GM19452 (cell line): ENCODE data around the gene TPO.
"Not testable (repeated sequence)": the region's sequence is repeated elsewhere in the genome, so short reads cannot be mapped to it uniquely, and the experiment has no call there.

Experiments
- ATAC-seq: cut with Tn5 transposase; IDR thresholded peaks from one replicate; pipeline ENCODE4 v1.9.1; 2021; ENCODE audit not compliant: unreplicated experiment

The TPO gene

DNA sequence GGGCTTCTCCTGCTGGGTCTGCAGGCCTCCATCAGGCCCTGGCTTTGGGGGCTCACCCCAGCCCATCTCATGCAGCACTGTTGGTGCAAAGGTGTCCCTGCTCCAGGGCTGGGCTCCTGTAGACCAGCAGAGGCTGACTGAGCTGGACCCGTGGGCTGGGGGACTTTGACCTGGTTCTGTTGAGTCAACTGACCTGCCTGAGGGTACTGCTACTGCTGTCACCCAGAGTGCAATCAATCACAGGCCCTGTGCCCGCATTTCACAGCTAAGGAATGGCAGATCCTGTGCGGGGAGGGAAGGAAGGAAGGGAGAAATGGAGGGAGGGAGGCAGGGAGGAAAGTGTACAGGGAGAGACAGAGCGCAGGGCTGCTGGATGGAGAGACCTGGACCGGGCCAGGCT is 136.8 kb downstream of the TPO start:
- ATAC-seq = no peak

DNA sequence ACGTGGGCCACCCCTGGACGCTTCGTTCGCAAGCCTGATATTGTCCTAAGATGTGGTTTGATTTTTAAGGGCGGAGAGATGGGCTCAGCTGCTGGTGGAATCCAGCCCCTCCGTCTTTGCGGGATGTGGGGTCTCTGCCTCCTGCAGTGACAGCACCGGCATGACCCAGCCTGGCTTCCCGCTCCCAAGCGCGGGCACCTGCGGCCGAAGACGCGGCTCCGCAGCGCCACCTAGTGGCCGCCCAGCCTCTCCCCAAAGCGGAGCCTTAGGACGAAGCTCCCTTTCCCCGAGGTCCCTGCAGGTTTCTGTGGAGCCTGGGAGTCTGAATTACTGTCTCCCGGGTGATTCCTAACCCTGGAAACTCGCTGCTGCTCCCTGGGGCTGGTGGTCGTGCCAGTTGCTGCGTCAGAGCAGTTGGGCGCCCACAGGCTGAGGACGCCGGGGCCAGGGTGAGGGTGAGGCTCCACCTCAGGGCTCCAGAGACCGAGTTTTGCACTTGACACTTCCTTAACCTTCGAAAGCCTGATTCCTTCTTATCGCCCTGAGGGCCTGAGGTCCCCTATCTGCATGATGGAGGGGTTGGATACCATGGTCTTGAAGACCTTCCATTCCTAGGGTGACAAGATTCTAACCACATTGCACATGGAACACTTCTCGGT is 137.5 kb downstream of the TPO start:
- ATAC-seq = peak; percentile 85

DNA sequence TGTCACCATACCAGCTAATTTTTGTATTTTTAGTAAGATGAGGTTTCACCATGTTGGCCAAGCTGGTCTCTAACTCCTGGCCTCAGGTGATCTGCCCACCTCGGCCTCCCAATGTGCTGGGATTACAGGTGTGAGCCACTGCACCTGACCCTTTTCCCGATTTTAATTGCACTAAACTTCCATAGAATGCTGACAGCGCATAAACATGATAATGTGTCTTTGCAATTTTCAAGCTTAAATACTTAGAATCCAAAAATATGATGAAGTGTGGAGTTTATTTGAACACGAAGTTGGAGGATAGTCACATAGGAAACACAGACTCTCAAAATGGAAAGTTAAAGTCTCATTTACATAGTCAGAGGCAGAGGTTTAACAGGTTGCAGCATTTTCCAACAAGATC is 138.6 kb downstream of the TPO start:
- no peak for ATAC-seq

DNA sequence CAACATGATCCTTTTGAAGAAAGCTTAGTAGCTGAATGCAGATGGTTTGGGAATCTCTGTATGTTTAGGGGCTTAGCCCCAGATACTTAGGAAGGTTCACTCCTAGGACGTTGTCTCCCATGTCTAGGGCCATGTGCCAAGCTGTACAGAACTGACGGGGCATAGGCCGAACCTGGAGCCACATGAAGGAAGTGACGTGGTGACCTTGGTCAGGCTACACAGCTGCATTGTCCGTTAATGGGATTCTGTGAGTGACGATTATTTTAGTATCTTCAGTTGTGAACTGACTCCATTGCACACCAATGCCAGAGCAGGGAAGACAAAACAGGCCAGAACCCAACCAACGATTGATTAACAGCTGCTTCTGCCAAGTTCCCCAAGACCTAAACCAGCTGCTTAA is 139.3 kb downstream of the TPO start:
- ATAC-seq = no peak

DNA sequence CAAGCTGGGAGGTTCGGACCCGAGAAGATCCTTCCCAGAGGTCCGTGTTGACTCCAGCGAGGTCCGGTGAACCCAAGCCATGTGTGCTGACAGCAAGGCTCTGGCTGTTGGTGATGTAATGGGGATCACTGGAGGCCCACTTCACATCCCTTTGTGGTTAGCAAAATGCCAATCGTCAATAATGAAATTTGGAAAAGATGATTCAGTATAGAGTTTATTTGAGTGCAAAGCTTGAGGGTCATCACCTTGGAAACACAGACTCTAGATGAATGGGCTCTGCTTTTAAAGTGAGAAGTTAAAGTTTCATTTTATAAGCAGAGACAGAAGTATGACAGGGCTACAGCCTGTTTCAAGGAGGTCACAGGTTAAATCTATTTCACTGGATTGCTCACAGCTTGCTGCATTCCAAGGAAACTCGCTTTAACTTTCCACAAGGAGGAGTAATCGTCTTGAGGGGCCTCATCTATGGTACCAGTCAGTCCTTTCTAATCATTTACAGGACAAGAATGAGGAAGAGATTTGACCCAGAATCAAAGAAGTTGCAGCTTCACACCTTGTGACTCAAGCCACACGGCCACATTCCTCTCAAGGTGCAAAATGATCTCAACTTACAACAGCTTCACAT is 140.5 kb downstream of the TPO start:
- no peak for ATAC-seq

DNA sequence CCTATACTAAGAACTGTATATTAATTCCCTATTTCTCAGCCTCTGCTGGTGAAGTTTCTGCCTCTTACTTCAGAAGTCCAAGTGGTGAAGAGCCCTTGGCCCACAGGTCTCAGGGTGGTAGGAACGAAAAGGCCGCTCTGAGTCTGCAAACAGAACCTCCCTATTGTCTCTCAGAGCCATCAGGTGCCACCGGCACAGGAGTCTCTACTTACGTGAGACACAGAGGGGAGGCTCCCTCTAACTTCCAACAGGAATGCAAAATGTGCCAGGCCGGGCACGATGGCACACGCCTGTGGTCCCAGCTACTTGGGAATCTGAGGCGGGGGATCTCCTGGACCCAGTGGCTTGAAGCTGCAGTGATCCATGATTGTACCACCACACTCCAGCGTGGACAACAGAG is 143.0 kb downstream of the TPO start:
- ATAC-seq = no peak

DNA sequence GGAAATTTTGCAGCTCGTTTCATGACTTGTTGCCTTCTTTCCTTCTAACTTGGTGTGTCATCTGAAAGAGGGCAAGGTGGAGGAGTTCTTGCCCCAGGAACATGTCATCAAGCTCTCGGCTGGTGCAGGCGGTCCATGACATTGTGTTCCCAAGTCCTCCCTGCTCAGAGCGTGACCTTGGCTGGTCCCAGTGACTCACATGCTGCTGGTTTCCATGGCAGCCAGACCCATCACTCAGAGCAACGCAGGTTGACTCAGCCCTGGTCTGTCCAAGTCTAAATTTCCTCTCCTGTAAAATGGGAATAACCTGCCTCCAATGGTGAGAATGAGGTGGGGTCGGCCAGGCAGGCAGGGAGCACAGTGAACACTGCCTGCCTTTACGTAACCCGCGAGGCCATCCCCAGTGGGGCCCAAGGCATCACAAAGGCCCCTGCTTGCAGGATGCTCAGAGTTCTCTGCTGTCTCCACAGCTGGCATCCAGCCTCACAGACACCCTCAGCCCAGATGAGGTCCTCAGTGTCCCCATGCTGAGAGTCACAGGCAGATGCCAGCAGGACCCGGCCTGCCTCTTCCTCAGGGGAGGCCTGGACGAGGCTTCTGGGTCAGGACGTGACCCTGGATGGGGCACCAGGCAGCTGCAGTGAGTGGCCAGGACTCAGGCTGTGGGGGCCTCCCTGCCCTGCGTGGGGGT is 143.7 kb downstream of the TPO start:
- no peak for ATAC-seq

DNA sequence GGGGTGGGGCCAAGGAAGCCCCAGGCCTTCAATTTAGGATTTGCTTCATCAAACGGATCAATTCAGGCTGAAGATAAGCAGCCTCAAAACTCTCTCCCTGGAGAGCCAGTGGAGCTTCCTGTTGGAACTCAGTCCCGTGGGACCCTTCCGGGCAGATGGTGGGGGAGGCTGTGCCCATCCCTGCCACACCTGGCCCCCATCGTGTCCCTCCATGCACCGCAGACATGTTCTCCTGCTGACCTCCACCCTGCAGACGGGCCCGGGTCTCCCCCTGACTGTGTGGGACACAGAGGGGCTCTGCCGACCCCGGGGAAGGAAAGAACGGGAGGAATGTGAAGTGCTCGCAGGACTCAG is 144.2 kb downstream of the TPO start:
- no peak for ATAC-seq

DNA sequence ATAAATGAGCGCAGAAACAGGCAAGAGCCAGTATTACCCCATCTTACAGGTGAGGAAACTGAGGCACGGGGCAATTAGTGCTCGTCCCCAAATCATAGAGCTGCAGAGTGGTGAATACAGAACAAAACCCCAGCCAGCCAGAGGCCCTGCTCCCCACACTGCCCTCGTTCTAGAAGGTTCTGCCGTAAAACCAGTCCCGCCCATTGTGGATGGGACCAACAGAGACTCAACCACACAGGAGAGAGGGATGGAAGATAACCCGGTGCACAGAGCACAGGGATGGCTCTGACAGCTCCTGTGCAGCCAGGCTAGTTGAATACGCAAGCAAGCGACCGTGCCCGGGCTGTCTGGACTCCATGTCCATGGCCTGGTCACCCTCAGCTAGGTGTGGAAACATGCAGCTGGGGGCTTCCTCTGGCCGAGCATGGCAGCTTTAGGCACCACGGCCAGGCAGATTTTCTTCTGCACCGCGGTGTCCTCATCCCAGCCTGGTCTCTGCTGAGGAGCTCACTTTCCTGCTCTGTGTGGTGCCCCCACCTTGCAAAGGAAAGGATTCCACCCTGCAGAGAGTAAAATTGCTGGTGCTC is 146.4 kb downstream of the TPO start:
- ATAC-seq = no peak

DNA sequence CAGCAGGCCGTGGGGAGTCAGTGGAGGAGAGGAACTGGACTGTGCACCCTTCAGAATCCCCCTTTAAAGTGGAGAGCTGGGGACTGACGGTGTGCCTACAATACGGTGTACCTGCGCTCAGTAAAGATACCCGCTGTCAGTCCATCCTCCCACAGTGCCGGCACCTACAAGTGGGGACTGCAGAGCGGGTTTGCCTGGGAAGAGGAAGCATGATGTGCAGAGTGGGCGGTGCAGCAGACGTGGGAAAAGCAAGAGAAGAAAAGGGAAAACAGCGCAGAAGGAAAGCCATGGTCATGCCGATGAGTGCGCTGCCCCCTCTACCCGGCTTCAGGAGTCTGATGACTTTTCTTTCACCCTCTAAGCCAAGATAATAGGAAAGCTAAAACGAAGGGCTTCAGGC is 148.0 kb downstream of the TPO start:
- ATAC-seq = no peak

DNA sequence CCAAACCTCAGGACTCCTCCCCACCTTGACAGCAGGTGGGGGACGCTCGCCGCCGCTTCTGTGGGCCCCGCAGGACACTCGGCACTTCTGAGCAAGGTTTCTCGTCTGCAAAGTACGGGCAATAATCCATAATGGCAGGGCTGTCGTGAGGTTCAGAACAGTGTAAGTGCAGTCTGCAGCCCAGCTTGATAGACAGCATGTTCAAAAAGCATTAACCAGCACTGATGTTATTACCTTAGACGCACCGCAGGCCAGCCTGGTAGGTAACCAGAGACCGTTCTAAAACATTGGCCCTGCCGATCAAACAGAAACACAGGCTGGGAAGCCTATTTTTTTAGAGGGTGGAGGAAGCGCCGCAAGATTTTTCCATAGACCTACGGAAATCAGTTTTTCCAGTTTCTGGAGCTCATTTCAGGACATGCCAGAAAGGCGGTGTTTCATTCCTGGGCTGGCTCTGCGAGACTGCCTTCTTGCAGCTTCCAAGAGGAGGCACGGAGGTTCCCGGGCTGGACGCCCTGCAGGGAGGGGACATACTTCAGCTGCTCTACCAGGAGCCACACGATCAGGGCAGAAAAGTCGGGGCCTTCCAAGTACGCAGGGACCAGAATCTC is 148.7 kb downstream of the TPO start:
- ATAC-seq = no peak

DNA sequence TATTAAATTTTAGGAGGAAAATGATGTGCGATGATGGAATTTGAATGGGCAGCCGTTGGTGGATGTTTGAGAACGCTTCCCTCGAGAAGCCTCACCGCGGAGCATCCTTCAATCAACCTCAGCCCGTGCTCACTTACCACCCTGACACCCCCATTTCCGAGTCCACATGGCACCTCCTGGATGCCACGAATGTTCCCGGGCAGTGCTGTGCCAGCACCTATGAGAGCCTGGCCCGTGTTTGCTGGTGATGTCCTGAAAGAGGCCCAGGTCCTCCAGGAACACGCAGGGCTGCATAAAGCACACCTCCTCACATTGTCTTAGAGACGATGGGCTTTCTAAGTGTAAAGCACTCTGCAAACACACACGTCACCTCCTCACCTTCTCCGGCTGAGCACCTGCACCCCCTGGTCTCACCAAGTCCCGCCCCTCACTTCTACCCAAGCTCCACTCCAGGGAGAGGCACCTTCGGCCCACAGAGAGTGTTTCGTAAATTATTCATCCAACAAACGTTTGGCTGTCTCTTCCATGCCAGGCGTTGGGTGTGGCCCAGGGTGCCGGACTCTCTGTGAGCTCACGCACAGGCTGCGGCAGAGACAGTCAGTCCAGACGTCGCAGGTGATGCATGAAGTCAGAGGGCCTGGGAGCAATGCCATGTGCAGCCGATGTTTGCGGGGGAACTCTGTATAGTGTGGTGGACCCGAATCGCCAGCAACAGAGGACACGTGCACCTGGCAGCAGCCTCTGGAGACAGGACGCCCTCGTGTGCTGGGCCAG is 150.0 kb downstream of the TPO start:
- ATAC-seq = no peak

DNA sequence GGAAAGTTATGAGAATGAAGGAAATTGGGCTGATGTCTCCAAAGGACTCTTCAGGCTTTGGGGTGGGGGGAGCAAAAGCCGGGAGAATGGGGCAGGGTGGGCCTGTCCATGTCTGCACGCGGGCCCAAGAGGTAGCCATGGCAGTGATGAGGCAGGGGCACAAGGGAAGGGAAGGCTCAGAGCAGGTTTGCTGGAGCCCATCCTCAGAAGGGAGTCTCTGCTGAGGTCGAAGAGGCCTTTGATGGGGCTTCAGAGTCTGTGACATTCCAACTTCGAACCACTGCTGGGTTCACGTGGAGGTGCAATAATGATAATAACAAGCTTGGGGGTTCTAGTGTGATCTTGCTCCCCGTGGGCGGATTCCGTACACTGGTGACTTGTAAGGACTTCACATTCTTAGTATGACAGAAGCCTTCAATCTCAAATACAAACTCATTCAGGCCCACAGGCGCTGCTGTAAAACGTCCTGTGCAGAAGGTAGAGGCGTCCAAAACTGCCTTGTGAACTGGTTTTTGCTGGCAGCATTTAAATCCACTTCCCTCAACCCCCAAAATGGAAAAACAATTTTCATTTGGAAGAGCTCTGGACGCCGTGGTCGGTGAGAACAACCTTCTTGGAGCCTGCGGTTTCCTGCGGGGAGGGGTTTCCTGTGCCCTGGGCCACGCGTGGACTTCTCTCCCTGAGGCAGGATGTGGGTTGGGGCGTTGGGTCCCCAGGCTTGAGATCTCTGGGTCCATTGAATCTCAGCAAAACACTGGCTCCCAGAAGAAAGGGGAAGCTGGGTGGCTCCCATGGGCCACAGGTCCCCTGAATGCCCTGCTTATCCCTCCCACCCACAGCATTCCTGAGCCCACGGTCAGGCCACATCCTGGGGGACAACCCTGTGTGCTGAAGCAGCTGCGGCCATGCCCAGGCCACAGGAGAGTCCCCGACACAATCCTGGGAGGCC is 151.0 kb downstream of the TPO start:
- no peak for ATAC-seq

DNA sequence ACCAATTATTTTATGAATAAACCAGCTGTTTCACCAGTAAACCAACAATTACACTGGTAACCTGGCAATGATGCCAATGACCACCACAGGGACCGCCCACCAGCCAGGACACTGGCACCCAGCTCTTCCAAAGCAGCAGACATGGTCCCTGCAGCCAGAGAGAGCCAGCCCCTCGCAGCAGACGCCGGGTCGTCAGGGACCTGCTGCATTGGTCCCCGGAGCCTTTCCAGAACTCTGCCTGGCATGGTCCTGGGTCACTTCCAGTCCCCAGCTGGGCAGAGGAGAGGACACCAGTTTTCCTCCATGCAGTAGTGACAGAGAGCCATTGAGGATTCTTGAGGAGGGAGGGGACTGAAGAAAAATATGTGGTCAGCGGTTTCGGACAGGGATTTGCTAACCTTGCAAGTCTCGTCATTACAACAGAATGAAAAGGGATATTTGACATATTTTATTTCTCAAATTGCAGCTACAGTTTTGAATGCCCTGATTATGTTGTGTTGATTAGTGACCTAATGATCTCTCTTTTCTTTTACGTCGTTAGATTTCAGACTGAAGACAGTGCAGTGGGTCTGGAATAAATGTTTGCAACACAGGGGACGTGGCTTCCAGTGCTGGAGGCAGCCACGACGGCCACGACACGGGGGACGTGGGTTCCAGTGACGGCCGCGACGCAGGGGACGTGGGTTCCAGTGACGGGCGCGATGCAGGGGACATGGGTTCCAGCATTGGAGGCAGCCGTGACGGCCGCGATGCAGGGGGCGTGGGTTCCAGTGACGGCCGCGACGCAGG is 154.5 kb downstream of the TPO start:
- no peak for ATAC-seq

DNA sequence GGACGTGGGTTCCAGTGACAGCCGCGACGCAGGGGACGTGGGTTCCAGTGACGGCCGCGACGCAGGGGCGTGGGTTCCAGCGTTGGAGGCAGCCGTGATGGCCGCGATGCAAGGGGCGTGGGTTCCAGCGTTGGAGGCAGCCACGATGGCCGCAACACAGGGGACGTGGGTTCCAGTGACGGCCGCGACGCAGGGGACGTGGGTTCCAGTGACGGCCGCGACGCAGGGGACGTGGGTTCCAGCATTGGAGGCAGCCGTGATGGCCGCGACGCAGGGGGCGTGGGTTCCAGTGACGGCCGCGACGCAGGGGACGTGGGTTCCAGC is 155.0 kb downstream of the TPO start:
- ATAC-seq = not testable (repeated sequence)

DNA sequence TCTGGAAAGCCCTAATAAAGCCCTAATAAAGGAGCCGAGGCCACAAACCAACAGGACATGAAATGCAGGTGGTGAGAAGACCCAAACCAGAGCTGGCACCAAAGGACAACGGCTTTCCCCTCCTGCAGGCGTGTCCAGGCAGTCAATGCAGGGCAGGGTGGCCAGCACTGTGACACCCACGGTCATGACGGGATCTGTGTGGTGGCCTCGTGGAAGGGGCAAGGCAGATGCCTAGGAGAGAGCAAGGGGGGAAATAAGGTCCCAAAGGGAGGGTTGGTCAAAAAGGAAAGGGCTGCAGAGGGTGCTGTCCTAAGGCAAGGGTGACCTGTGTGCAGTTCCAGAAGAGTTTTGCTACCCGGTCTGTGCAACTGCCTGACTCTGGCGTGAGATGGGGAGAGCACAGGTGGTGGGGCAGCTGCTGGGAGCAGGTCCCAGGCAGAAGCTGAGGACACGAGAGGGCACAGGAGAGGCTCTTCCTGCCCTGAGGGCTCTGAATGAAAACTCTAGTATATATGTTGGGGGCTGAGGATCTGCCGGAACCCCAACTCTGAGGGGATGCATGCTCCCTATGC is 156.7 kb downstream of the TPO start:
- ATAC-seq = no peak

DNA sequence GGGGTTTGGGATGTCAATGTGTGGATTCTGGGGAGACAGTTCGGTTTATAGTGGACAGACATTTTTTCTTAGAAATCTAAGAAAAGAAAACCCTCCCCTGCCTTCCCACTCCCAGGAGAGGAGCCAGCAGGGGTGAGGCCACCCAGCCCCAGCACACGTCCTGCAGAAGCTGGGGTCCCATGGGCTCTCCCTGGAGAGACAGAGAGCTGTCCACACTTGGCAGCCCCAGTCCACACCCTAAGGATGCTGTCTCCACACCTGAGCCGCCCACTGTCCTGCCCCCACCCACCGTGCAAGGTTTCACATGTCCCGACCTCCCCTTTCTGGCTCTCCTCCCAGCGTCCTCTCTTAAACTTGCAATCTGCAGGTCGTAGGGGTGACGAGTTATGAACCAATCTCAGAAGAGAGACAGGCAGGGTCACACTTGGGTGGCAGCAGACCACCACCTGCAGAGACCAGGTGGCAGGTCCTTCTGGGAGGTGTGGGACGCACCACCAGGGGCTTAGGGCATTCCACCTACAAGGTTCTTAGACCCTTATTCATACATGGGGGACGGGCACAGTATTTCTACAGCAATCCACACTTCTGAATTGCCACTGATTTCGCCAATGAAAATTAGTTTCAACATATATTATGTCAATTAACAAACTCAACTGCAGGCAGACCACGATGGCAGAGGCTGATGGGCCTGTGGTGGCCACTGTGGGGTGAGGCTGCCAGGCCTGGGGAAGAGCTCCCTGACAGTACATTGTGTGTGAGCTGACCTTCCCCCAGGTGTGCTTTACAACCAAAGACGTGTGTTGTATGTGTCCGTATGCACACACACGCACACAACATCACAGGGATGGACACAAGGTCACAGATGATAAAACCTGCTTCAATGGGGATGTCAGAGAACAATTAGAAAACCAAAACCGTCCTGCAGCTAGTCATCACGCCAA is 158.5 kb downstream of the TPO start:
- no peak for ATAC-seq

DNA sequence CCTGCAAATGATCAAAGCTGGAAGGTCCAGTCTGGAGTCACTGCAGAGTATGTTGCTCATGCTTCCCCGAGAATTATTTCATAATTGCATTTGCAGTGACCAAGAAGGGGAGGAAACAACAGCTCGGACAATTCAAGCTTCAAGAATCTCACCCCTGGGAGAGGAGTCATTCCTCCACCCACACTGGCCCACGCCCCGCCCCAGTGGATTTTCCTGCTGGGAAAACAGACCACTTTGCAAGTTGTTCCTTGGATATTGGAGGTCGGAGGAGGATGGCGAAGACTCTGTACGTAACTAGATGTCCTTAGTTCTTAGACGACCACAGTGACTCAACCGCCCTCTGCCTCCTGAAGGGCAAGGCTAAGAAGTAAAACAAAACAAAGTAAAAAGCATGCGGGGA is 159.4 kb downstream of the TPO start:
- ATAC-seq = no peak
